GM12872 (cell line): ENCODE measurements around the gene CSNK2A3.

ENCODE experiments used
- CTCF ChIP-seq: IDR thresholded peaks from 3 replicates; pipeline ENCODE4 v1.5.1; 2011; ENCODE audit warnings: low read depth, mild to moderate bottlenecking, low read length, moderate library complexity; ENCODE audit not compliant: insufficient read depth

CSNK2A3 gene

GRCh38 chr11:11334607-11335006, 18.4 kb downstream of the CSNK2A3 start:
- no peak for TF ChIP-seq CTCF

- TF ChIP-seq CTCF, result no peak
Observed at GRCh38 chr11:11332141-11332710, 20.8 kb downstream of the CSNK2A3 start.

GRCh38 chr11:11329062-11329806, 23.8 kb downstream of the CSNK2A3 start:
- TF ChIP-seq CTCF, result no peak

- no peak for TF ChIP-seq CTCF
Observed at GRCh38 chr11:11324090-11324489, 29.0 kb downstream of the CSNK2A3 start.

- no peak for TF ChIP-seq CTCF
Observed at GRCh38 chr11:11322101-11322500, 30.9 kb downstream of the CSNK2A3 start.

GRCh38 chr11:11320825-11321224, 32.2 kb downstream of the CSNK2A3 start:
- TF ChIP-seq CTCF, result no peak

GRCh38 chr11:11318961-11319360, 34.1 kb downstream of the CSNK2A3 start:
- no peak for TF ChIP-seq CTCF
